Measurements from ENCODE around the gene MAP3K10. TPM values are rescaled to one million over a fixed set of nuclear protein-coding genes. Genes with fewer than 3 reads are reported as not detected.
A peak's percentile ranks its signal among the peaks of the same experiment; 100 is the strongest.

MAP3K10 gene
- total and polyA plus RNA-seq, 9 of the 15 experiments (the other 6 are each of a cell fraction or from before 2014, with no cell fraction given): 0.01 to 8.0 (median 2.7) TPM; not detected in 1

DNA sequence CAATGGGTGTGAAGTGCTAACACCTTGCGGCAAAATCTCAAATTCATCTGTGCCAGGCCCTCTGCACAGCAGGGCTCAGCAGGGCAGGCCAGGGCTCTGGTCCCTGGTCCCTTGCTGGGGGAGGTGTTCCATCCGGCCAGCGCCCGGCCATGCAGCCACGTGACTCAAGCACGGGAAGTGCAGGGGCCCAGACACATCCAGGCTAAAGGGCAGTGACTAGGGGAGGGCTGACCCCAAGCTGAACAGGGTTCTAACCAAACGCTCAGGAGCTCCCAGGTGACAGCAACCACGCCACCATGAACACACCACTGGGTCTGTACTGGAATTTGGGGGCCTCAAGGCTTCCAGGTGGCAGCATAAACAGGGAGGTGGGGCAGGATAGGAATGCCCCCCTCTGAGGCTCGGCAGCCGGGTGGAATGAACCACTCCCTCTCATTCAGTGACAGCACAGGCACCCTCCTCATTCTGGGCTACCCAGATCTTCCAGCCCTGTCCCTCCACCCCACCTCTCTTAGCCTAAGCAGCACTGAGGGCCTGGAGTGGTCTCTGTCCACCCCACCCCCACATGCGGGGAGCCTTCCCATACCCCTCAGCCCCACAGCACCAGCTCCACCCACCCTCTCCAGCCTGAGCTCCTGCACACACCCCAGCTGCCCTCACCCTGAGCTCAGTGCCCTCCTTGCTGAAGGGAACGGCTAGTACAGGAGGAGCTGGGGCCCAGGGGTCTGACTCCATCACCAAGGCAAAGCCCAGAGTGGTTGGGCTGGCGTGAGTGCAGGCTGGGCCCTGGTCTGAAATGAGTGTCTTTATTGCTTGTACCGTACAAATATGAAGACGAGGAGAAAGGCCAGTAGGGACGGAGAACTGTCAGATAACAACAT lies 40.6 kb downstream of the MAP3K10 start (continued):
- TF ChIP-seq, protein P1, sequence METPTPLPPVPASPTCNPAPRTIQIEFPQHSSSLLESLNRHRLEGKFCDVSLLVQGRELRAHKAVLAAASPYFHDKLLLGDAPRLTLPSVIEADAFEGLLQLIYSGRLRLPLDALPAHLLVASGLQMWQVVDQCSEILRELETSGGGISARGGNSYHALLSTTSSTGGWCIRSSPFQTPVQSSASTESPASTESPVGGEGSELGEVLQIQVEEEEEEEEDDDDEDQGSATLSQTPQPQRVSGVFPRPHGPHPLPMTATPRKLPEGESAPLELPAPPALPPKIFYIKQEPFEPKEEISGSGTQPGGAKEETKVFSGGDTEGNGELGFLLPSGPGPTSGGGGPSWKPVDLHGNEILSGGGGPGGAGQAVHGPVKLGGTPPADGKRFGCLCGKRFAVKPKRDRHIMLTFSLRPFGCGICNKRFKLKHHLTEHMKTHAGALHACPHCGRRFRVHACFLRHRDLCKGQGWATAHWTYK (CRISPR knock-in tag; IDR thresholded peaks at IDR 0.05): 0 out of 2 replicates have a peak, but pooled peaks have one; percentile 8
- no peak for TF ChIP-seq SLC30A9 (CRISPR knock-in tag; IDR thresholded peaks at IDR 0.05)
- TF ChIP-seq, protein P2, sequence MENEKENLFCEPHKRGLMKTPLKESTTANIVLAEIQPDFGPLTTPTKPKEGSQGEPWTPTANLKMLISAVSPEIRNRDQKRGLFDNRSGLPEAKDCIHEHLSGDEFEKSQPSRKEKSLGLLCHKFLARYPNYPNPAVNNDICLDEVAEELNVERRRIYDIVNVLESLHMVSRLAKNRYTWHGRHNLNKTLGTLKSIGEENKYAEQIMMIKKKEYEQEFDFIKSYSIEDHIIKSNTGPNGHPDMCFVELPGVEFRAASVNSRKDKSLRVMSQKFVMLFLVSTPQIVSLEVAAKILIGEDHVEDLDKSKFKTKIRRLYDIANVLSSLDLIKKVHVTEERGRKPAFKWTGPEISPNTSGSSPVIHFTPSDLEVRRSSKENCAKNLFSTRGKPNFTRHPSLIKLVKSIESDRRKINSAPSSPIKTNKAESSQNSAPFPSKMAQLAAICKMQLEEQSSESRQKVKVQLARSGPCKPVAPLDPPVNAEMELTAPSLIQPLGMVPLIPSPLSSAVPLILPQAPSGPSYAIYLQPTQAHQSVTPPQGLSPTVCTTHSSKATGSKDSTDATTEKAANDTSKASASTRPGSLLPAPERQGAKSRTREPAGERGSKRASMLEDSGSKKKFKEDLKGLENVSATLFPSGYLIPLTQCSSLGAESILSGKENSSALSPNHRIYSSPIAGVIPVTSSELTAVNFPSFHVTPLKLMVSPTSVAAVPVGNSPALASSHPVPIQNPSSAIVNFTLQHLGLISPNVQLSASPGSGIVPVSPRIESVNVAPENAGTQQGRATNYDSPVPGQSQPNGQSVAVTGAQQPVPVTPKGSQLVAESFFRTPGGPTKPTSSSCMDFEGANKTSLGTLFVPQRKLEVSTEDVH (IDR thresholded peaks at IDR 0.05; ENCODE audit: low read depth, partially characterized antibody): no peak
- TF ChIP-seq GATA2 (CRISPR knock-in tag; IDR thresholded peaks at IDR 0.05): no peak
- no peak for TF ChIP-seq TCF7L2 (IDR thresholded peaks at IDR 0.05; ENCODE audit: low read depth, low read length)
- TF ChIP-seq POLR2B (IDR thresholded peaks at IDR 0.05; ENCODE audit: low read depth, partially characterized antibody): peak; percentile 36
- peak; percentile 58 for TF ChIP-seq RBFOX2 (IDR thresholded peaks at IDR 0.05; ENCODE audit: low read depth, low read length)
- TF ChIP-seq KDM4B (IDR thresholded peaks at IDR 0.05; ENCODE audit: borderline replicate concordance in 2 of 2, low read depth in 1 of 2): peak in 1 of 2 experiments; percentile 76; a peak in 1 of 4 replicates
- TF ChIP-seq, protein P3, sequence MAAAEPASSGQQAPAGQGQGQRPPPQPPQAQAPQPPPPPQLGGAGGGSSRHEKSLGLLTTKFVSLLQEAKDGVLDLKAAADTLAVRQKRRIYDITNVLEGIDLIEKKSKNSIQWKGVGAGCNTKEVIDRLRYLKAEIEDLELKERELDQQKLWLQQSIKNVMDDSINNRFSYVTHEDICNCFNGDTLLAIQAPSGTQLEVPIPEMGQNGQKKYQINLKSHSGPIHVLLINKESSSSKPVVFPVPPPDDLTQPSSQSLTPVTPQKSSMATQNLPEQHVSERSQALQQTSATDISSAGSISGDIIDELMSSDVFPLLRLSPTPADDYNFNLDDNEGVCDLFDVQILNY (CRISPR knock-in tag; IDR thresholded peaks at IDR 0.05): no peak
- no peak for TF ChIP-seq POU5F1 (IDR thresholded peaks at IDR 0.05; ENCODE audit: borderline replicate concordance, low read depth, low read length, partially characterized antibody)
- TF ChIP-seq, protein P4, sequence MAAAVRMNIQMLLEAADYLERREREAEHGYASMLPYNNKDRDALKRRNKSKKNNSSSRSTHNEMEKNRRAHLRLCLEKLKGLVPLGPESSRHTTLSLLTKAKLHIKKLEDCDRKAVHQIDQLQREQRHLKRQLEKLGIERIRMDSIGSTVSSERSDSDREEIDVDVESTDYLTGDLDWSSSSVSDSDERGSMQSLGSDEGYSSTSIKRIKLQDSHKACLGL (CRISPR knock-in tag; IDR thresholded peaks at IDR 0.05; ENCODE audit: borderline replicate concordance, poor library complexity, severe bottlenecking): no peak
- TF ChIP-seq, protein P5, sequence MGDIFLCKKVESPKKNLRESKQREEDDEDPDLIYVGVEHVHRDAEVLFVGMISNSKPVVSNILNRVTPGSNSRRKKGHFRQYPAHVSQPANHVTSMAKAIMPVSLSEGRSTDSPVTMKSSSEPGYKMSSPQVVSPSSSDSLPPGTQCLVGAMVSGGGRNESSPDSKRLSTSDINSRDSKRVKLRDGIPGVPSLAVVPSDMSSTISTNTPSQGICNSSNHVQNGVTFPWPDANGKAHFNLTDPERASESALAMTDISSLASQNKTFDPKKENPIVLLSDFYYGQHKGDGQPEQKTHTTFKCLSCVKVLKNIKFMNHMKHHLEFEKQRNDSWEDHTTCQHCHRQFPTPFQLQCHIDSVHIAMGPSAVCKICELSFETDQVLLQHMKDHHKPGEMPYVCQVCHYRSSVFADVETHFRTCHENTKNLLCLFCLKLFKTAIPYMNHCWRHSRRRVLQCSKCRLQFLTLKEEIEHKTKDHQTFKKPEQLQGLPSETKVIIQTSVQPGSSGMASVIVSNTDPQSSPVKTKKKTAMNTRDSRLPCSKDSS (IDR thresholded peaks at IDR 0.05; ENCODE audit: low read depth, partially characterized antibody): no peak
- no peak for TF ChIP-seq ZNF436 (CRISPR knock-in tag; IDR thresholded peaks at IDR 0.05)
- TF ChIP-seq SMAD2 (IDR thresholded peaks at IDR 0.05; ENCODE audit: low read depth, low read length): no peak
- TF ChIP-seq MECOM (CRISPR knock-in tag; IDR thresholded peaks at IDR 0.05): no peak
- TF ChIP-seq, protein P6, sequence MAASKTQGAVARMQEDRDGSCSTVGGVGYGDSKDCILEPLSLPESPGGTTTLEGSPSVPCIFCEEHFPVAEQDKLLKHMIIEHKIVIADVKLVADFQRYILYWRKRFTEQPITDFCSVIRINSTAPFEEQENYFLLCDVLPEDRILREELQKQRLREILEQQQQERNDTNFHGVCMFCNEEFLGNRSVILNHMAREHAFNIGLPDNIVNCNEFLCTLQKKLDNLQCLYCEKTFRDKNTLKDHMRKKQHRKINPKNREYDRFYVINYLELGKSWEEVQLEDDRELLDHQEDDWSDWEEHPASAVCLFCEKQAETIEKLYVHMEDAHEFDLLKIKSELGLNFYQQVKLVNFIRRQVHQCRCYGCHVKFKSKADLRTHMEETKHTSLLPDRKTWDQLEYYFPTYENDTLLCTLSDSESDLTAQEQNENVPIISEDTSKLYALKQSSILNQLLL (CRISPR knock-in tag; IDR thresholded peaks at IDR 0.05; ENCODE audit: borderline replicate concordance): no peak

Data from K562 (cell line).